ENCODE measurements around the gene LSMEM2.

DNA sequence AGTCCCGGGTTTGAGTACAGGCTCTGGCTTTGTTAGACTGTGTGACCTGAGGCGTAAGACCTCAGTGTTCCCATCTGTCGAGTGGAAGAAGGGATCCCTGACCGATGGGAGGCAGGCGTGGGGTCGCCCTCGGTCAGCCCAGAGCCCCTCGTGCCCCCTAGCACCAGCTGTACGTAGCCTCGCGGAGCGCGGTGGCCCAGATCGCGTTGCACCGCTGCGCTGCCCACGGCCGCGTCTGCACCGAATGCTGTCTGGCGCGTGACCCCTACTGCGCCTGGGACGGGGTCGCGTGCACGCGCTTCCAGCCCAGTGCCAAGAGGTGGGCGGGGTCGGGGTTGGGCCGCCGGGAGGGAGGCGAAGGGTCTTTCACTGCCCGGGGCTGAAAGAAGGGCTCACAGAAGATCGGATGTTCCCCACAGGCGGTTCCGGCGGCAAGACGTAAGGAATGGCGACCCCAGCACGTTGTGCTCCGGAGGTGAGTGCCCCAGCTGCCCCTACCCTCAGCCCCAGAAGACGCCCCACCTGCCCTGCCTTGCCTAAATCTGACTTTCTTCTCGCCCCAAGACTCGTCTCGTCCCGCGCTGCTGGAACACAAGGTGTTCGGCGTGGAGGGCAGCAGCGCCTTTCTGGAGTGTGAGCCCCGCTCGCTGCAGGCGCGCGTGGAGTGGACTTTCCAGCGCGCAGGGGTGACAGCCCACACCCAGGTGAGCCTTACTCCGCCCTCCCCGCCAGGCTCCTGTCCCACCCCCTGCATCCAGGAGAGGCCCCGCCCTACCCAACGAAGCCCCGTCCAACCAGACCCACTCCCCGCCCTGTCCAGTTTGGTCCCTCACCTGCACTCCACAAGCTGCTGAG lies 3.5 kb upstream of the LSMEM2 start:
- TF ChIP-seq CTCF (IDR thresholded peaks at IDR 0.05) (no peak), POLR2A (IDR thresholded peaks at IDR 0.05) (no peak)
